ENCODE measurements around the gene LYG1. TPM values are rescaled to one million over a fixed set of nuclear protein-coding genes. Genes with fewer than 3 reads are reported as not detected.

Gene LYG1
- polyA plus RNA-seq, 2 of the 4 experiments (the other 2 are of a cell fraction) = 3.2 to 4.0 TPM

- TF ChIP-seq JUN (IDR thresholded peaks at IDR 0.05) = no peak
These were observed 62.4 kb downstream of the LYG1 start (continued) for GRCh38 chr2:99238599-99238998.

Other genes starting within 250 kb of the LYG1 start
- gene C2orf15, start 159.5 kb downstream of the LYG1 start, polyA plus RNA-seq (2011; rRNA removed) = 1.2 and 1.6 TPM in 2 replicates
- 0.80 to 1.4 TPM (median 1.3 TPM) in 3 replicates for gene C2orf15, start 159.5 kb downstream of the LYG1 start, polyA plus RNA-seq (2017; fragmentation: RNase III; extraction: RNeasy Plus Mini Kit Qiagen cat#74134 plus additional on column Dnase treatment)
- 3.7 and 4.3 TPM in 2 replicates for gene TSGA10, start 146.3 kb downstream of the LYG1 start, polyA plus RNA-seq (2011; rRNA removed)
- 4.2 to 4.8 TPM (median 4.5 TPM) in 3 replicates for gene TSGA10, start 146.3 kb downstream of the LYG1 start, polyA plus RNA-seq (2017; fragmentation: RNase III; extraction: RNeasy Plus Mini Kit Qiagen cat#74134 plus additional on column Dnase treatment)
- 10.0 and 10.9 TPM in 2 replicates for gene LIPT1, start 146.2 kb downstream of the LYG1 start, polyA plus RNA-seq (2011; rRNA removed)
- gene LIPT1, start 146.2 kb downstream of the LYG1 start, polyA plus RNA-seq (2017; fragmentation: RNase III; extraction: RNeasy Plus Mini Kit Qiagen cat#74134 plus additional on column Dnase treatment) = 4.1 to 4.8 TPM (median 4.2 TPM) in 3 replicates
- gene MITD1, start 120.1 kb downstream of the LYG1 start, polyA plus RNA-seq (2011; rRNA removed) = 17.8 and 33.7 TPM in 2 replicates
- 36.3 to 38.4 TPM (median 37.1 TPM) in 3 replicates for gene MITD1, start 120.1 kb downstream of the LYG1 start, polyA plus RNA-seq (2017; fragmentation: RNase III; extraction: RNeasy Plus Mini Kit Qiagen cat#74134 plus additional on column Dnase treatment)
- 36.1 and 43.5 TPM in 2 replicates for gene MRPL30, start 120.0 kb downstream of the LYG1 start, polyA plus RNA-seq (2011; rRNA removed)
- gene MRPL30, start 120.0 kb downstream of the LYG1 start, polyA plus RNA-seq (2017; fragmentation: RNase III; extraction: RNeasy Plus Mini Kit Qiagen cat#74134 plus additional on column Dnase treatment) = 37.9 to 49.3 TPM (median 40.0 TPM) in 3 replicates
- gene LYG2, start 45.5 kb downstream of the LYG1 start, polyA plus RNA-seq (2011; rRNA removed) = not detected in 2 replicates
- gene LYG2, start 45.5 kb downstream of the LYG1 start, polyA plus RNA-seq (2017; fragmentation: RNase III; extraction: RNeasy Plus Mini Kit Qiagen cat#74134 plus additional on column Dnase treatment) = not detected in 3 replicates
- 53.3 and 65.6 TPM in 2 replicates for gene TXNDC9, start 35.1 kb upstream of the LYG1 start, polyA plus RNA-seq (2011; rRNA removed)
- gene TXNDC9, start 35.1 kb upstream of the LYG1 start, polyA plus RNA-seq (2017; fragmentation: RNase III; extraction: RNeasy Plus Mini Kit Qiagen cat#74134 plus additional on column Dnase treatment) = 36.7 to 37.2 TPM (median 36.7 TPM) in 3 replicates
- gene EIF5B, start 36.2 kb upstream of the LYG1 start, polyA plus RNA-seq (2011; rRNA removed) = 25.0 and 52.9 TPM in 2 replicates
- 75.4 to 81.5 TPM (median 75.7 TPM) in 3 replicates for gene EIF5B, start 36.2 kb upstream of the LYG1 start, polyA plus RNA-seq (2017; fragmentation: RNase III; extraction: RNeasy Plus Mini Kit Qiagen cat#74134 plus additional on column Dnase treatment)
- gene REV1, start 188.8 kb upstream of the LYG1 start, polyA plus RNA-seq (2011; rRNA removed) = 36.0 and 36.2 TPM in 2 replicates
- 12.8 to 13.4 TPM (median 13.3 TPM) in 3 replicates for gene REV1, start 188.8 kb upstream of the LYG1 start, polyA plus RNA-seq (2017; fragmentation: RNase III; extraction: RNeasy Plus Mini Kit Qiagen cat#74134 plus additional on column Dnase treatment)

Data from A549 (cell line).